A673 (cell line): ENCODE data around the gene SLC8A2.

Experiments used
- EZH2 ChIP-seq: fragments of 200-600 bp; sonication (generic); IDR thresholded peaks from 2 replicates; pipeline ENCODE4 v1.6.1; 2017; ENCODE audit warnings: borderline replicate concordance, low read depth, mild to moderate bottlenecking, mixed read lengths, antibody characterized with exemption, low read length; ENCODE audit not compliant: poor library complexity, severe bottlenecking
- TF ChIP-seq, protein P1 (sequence below): fragments of 300-800, 200-600 bp; sonication (generic); conservative IDR thresholded peaks from 2 replicates; pipeline ENCODE4 v1.5.1; 2017; ENCODE audit warnings: low read depth, mild to moderate bottlenecking, antibody characterized with exemption, low read length, moderate library complexity, mixed read lengths

DNA sequence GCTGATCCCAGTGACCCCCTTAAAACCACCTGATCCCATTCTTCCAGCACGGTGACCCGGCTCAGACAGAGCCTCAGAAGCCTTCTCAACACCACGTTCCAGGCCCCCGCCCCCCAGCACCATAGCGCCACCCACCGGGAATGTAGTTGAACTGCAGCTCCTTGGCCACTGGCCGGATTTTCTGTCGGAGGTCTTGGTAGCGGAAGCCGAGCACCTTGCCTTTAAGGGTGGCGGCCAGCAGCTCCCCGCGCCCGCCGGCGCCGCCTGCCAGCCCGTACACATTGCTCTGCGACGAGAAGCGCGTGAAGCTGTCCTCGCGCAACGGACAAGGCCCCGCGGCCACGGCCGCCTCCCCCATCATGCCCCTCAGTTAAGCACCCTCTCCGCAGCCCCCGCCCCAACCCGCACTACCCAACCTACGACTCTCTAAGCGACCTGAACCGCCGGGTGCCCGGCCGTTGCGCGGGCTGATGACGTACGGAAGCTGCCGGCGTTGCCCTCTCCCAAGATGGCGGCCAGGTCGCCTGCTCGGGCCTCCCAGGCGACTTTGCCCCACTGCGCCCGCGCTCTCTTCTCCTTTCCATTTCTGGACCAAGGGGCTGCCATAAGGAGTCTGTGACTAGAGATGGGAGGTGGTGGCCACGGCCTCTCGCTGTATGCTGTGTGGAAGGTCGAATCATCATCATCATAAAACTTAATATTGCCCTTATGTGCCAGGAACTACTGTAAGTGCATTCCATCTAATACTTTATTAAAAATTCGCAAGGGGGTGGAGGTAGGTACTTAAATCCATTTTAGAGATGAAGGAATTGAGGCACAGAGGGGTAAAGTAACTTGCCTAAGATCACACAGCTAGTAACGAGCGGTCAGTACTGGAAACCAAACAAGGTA, 12.4 kb upstream of the SLC8A2 start, which contains the start of gene KPTN:
- TF ChIP-seq, protein P1, sequence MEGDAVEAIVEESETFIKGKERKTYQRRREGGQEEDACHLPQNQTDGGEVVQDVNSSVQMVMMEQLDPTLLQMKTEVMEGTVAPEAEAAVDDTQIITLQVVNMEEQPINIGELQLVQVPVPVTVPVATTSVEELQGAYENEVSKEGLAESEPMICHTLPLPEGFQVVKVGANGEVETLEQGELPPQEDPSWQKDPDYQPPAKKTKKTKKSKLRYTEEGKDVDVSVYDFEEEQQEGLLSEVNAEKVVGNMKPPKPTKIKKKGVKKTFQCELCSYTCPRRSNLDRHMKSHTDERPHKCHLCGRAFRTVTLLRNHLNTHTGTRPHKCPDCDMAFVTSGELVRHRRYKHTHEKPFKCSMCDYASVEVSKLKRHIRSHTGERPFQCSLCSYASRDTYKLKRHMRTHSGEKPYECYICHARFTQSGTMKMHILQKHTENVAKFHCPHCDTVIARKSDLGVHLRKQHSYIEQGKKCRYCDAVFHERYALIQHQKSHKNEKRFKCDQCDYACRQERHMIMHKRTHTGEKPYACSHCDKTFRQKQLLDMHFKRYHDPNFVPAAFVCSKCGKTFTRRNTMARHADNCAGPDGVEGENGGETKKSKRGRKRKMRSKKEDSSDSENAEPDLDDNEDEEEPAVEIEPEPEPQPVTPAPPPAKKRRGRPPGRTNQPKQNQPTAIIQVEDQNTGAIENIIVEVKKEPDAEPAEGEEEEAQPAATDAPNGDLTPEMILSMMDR: peak; percentile 98
- no peak for TF ChIP-seq EZH2
